A549 (cell line): ENCODE measurements around the gene ZFP57. TPM values are rescaled to one million over a fixed set of nuclear protein-coding genes. Genes with fewer than 3 reads are reported as not detected.

Experiments used
- ATAC-seq, 2 experiments: fragments of 200-7000 bp in 1 of 2; fragments of >200 bp in 1 of 2; cut with Nextera tagmentation in 1 of 2; cut with Tn5 transposase in 1 of 2; 3 replicates each; pipeline versions ENCODE4 v1.8.0 to v1.9.1; 2018 to 2020; ENCODE audit warnings: mild to moderate bottlenecking in 1 of 2, moderate library complexity in 1 of 2
- CTCF ChIA-PET: fragments of 300-600 bp; sonication (Branson Sonifier 250); formaldehyde crosslinking; extraction: SDS; loops from one replicate; lab custom pipeline; 2021; ENCODE audit warnings: antibody characterized with exemption, inconsistent platforms; lab: Yijun Ruan, JAX
- POLR2A ChIA-PET: fragments of 350-600 bp; formaldehyde crosslinking; extraction: SDS; loops from one replicate; lab custom pipeline; 2021; ENCODE audit warnings: antibody characterized with exemption, inconsistent platforms; lab: Yijun Ruan, JAX
- DNase-seq, 2 experiments: peaks; one replicate each; pipeline versions ENCODE4 v3.0.0 to v3.0.0-alpha.2; 2011 to 2016; ENCODE audit warnings: low read depth in 1 of 2, low spot score in 1 of 2
- FAIRE-seq: peaks from 2 replicates; lab custom pipeline; 2011; peaks lifted over from hg19 to GRCh38; lab: Jason Lieb, UNC
- H3K27ac ChIP-seq, 2 experiments: fragments of >200 bp; sonication (Bioruptor Twin); formaldehyde crosslinking; 3 replicates each; pipeline ENCODE4 v1.5.1; 2016 to 2017
- H3K4me1 ChIP-seq: fragments of >200 bp; sonication (Bioruptor Twin); formaldehyde crosslinking; 3 replicates; pipeline ENCODE4 v1.6.1; 2016
- H3K4me2 ChIP-seq: fragments of >200 bp; sonication (Bioruptor Twin); formaldehyde crosslinking; 3 replicates; pipeline ENCODE4 v1.6.1; 2016
- H3K4me3 ChIP-seq: fragments of >200 bp; sonication (Bioruptor Twin); formaldehyde crosslinking; 3 replicates; pipeline ENCODE4 v1.5.1; 2016
- H3K9me3 ChIP-seq: fragments of >200 bp; sonication (Bioruptor Twin); formaldehyde crosslinking; 3 replicates; pipeline ENCODE4 v1.6.1; 2016
- BCL3 ChIP-seq: fragments of >200 bp; sonication (Bioruptor Twin); formaldehyde crosslinking; IDR thresholded peaks from 3 replicates; pipeline ENCODE4 v1.6.1; 2016
- BHLHE40 ChIP-seq: IDR thresholded peaks from 2 replicates; pipeline ENCODE4 v1.6.1; 2012; ENCODE audit warnings: low read depth, low read length, inconsistent platforms
- CBX8 ChIP-seq: fragments of 200-600 bp; sonication (generic); IDR thresholded peaks from 2 replicates; pipeline ENCODE4 v1.6.1; 2016
- CEBPB ChIP-seq, 2 experiments: fragments of >200 bp in 1 of 2; sonication (Bioruptor Twin) in 1 of 2; formaldehyde crosslinking in 1 of 2; IDR thresholded peaks; 2 replicates each; pipeline ENCODE4 v1.6.1; 2012 to 2016
- CHD4 ChIP-seq: fragments of 200-600 bp; sonication (generic); IDR thresholded peaks from 2 replicates; pipeline ENCODE4 v1.6.1; 2016; ENCODE audit warnings: antibody characterized with exemption, mild to moderate bottlenecking, borderline replicate concordance
- EHF ChIP-seq: fragments of 250-450 bp; sonication (Bioruptor Pico); IDR thresholded peaks from 2 replicates; pipeline ENCODE4 v1.5.0; 2020; ENCODE audit warnings: mild to moderate bottlenecking
- EHMT2 ChIP-seq: fragments of 200-600 bp; sonication (generic); IDR thresholded peaks from 2 replicates; pipeline ENCODE4 v1.6.1; 2016; ENCODE audit warnings: antibody characterized with exemption, low read depth, mild to moderate bottlenecking, moderate library complexity
- EP300 ChIP-seq, 2 experiments: fragments of >200 bp; sonication (Bioruptor Twin); formaldehyde crosslinking; IDR thresholded peaks; 2 replicates in 1 of 2; 3 replicates in 1 of 2; pipeline ENCODE4 v1.6.1; 2016 to 2017
- FOSB ChIP-seq: fragments of 250-450 bp; sonication (Bioruptor Pico); IDR thresholded peaks from 2 replicates; pipeline ENCODE4 v1.5.0; 2020; ENCODE audit warnings: mild to moderate bottlenecking, moderate library complexity
- HMGXB4 ChIP-seq: fragments of 250-450 bp; sonication (Bioruptor Pico); IDR thresholded peaks from 2 replicates; pipeline ENCODE4 v1.5.0; 2021; ENCODE audit warnings: mild to moderate bottlenecking, moderate library complexity, borderline replicate concordance
- HOXA7 ChIP-seq: fragments of 250-450 bp; sonication (Bioruptor Pico); IDR thresholded peaks from 2 replicates; pipeline ENCODE4 v1.5.0; 2020; ENCODE audit warnings: mild to moderate bottlenecking, moderate library complexity
- JUN ChIP-seq, 2 experiments: fragments of >200 bp; sonication (Bioruptor Twin); formaldehyde crosslinking; IDR thresholded peaks; 2 replicates in 1 of 2; 3 replicates in 1 of 2; pipeline ENCODE4 v1.6.1; 2016 to 2017
- MYC ChIP-seq: IDR thresholded peaks from 2 replicates; pipeline ENCODE4 v1.6.1; 2012; ENCODE audit warnings: mild to moderate bottlenecking, inconsistent platforms, low read length, improper control_type of control experiment, borderline replicate concordance
- NFE2L2 ChIP-seq: fragments of 150-350 bp; conservative IDR thresholded peaks from 2 replicates; pipeline ENCODE4 v1.6.1; 2014; ENCODE audit warnings: low read length
- PHF8 ChIP-seq: fragments of 200-600 bp; sonication (generic); IDR thresholded peaks from 2 replicates; pipeline ENCODE4 v1.6.1; 2016; ENCODE audit warnings: low read depth, mild to moderate bottlenecking, antibody characterized with exemption, moderate library complexity, borderline replicate concordance
- POLR2A ChIP-seq: IDR thresholded peaks from 2 replicates; pipeline ENCODE4 v1.6.1; 2012; ENCODE audit warnings: mild to moderate bottlenecking, low read length
- RAD21 ChIP-seq, 2 experiments: fragments of >200 bp in 1 of 2; sonication (Bioruptor Twin) in 1 of 2; formaldehyde crosslinking in 1 of 2; IDR thresholded peaks in 1 of 2; conservative IDR thresholded peaks in 1 of 2; 2 replicates in 1 of 2; 3 replicates in 1 of 2; pipeline ENCODE4 v1.6.1; 2012 to 2018; ENCODE audit warnings: inconsistent platforms in 1 of 2
- RARB ChIP-seq: fragments of 250-450 bp; sonication (Bioruptor Pico); IDR thresholded peaks from 2 replicates; pipeline ENCODE4 v1.8.0; 2021; ENCODE audit warnings: mild to moderate bottlenecking, moderate library complexity
- RFX5 ChIP-seq: fragments of 450-650 bp; IDR thresholded peaks from 2 replicates; pipeline ENCODE4 v1.7.1; 2014; ENCODE audit warnings: antibody characterized with exemption, mild to moderate bottlenecking, moderate library complexity
- RNF2 ChIP-seq: fragments of 200-600 bp; sonication (generic); IDR thresholded peaks from 2 replicates; pipeline ENCODE4 v1.6.1; 2016; ENCODE audit warnings: low read depth, mild to moderate bottlenecking, antibody characterized with exemption, moderate library complexity, borderline replicate concordance
- SMC3 ChIP-seq: fragments of >200 bp; sonication (Bioruptor Twin); formaldehyde crosslinking; IDR thresholded peaks from 3 replicates; pipeline ENCODE4 v1.6.1; 2018; ENCODE audit warnings: inconsistent platforms
- TFCP2L1 ChIP-seq: fragments of 250-450 bp; sonication (Bioruptor Pico); IDR thresholded peaks from 2 replicates; pipeline ENCODE4 v1.5.0; 2021; ENCODE audit warnings: mild to moderate bottlenecking
- ZC3H11A ChIP-seq: fragments of 450-650 bp; IDR thresholded peaks from 2 replicates; pipeline ENCODE4 v1.6.1; 2014; ENCODE audit warnings: antibody characterized with exemption, mild to moderate bottlenecking
- ZFP36 ChIP-seq: fragments of 450-650 bp; IDR thresholded peaks from 2 replicates; pipeline ENCODE4 v1.6.1; 2014; ENCODE audit warnings: borderline replicate concordance; ENCODE audit not compliant: partially characterized antibody
- WGBS: methylation state at CpG from one replicate; pipeline ENCODE4 v1.1.6; 2017; ENCODE audit errors: missing lambda C conversion rate; 5-methylcytosine and 5-hydroxymethylcytosine counted together
- polyA plus RNA-seq, 4 experiments: library from polyadenylated mRNA; depleted of rRNA in 3 of 4; stranded (reverse); fragments of >200 nt; fragmentation: RNase III in 1 of 4; extraction: RNeasy Plus Mini Kit Qiagen cat#74134 plus additional on column Dnase treatment in 1 of 4; gene quantifications; 2 replicates in 3 of 4; 3 replicates in 1 of 4; pipeline ENCODE4 v1.2.3, GENCODE V29; 2011 to 2017

The ZFP57 gene
- polyA plus RNA-seq, 2 of the 4 experiments (the other 2 are of a cell fraction), result 0.08 TPM; not detected in 1

DNA sequence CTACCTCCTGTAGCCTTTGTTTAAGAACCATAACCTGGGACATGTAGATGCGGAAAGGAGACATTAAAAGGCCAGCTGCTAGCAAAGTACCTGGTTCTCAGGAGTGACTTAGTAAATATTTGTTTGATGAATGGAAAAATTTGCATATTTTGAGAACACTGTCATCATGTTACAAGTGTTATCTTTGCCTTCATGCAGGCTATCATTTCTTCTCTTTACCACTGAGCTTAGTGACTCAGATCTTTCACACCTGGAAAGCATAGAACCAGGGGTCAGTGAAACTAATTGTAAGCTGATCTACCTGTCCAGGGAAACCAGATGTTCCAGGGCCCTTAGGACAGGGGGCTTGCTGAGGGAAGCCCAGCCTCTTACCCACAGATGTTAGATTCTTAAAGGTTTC is 5.4 kb downstream of the ZFP57 start:
- POLR2A ChIA-PET, result no interaction called here
- no peak for FAIRE-seq
- CTCF ChIA-PET, result interaction anchor here (1.1 to 1.2 kb wide), 2 partner anchors 10 to 26 kb away, joined by 4 read pairs; no protein-coding TSS in a partner anchor
- TF ChIP-seq TFCP2L1 (CRISPR knock-in tag) (no peak), FOSB (CRISPR knock-in tag) (no peak), ZC3H11A (no peak), MYC (no peak)
- TF ChIP-seq, all 56 proteins: peak for 0
- no peaks in the 10 kb centered on the region for H3K9me3 ChIP-seq
- no peak overlapping the region for H3K4me2 ChIP-seq
- WGBS, result 94% methylated on average over 1 of the region's 1 CpG
- H3K4me1 ChIP-seq, result peaks cover 14% of the 10 kb centered on the region; the same call in 1 of the 3 replicates
- no peak for DNase-seq
- no peak overlapping the region for H3K4me3 ChIP-seq
- no peak for ATAC-seq
- H3K27ac ChIP-seq, result no peak overlapping the region

GRCh38 chr6:29674008-29674407 is 6.9 kb downstream of the ZFP57 start:
- TF ChIP-seq RNF2 (no peak), CEBPB (IDR thresholded peaks at IDR 0.05) (no peak), NFE2L2 (no peak), HOXA7 (CRISPR knock-in tag) (no peak), BHLHE40 (no peak), EHMT2 (no peak), CBX8 (no peak), TFCP2L1 (CRISPR knock-in tag) (no peak), SMC3 (no peak), FOSB (CRISPR knock-in tag) (no peak), PHF8 (no peak), POLR2A (no peak), RARB (CRISPR knock-in tag) (no peak), BCL3 (no peak), RAD21 (conservative IDR thresholded peaks at IDR 0.05 in 1 of 2, IDR thresholded peaks at IDR 0.05 in 1 of 2) (no peak), JUN (IDR thresholded peaks at IDR 0.05) (no peak)
- no peak for DNase-seq
- Histone ChIP-seq H3K4me1 (peaks cover 14% of the 10 kb centered on the region; the same call in 1 of the 3 replicates), H3K27ac (no peak overlapping the region), H3K9me3 (no peaks in the 10 kb centered on the region), H3K4me3 (no peak overlapping the region), H3K4me2 (no peak overlapping the region)
- no peak for ATAC-seq
- ChIA-PET CTCF (interaction anchor here (0.6 to 3.0 kb wide), 3 partner anchors 21 to 29 kb away, joined by 3 to 16 read pairs (median 3); no protein-coding TSS in a partner anchor), POLR2A (no interaction called here)
- WGBS, result 86% methylated on average over 5 of the region's 5 CpGs
- no peak for FAIRE-seq

GRCh38 chr6:29673161-29673560 is 7.8 kb downstream of the ZFP57 start:
- H3K9me3 ChIP-seq, result no peaks in the 10 kb centered on the region
- H3K4me3 ChIP-seq, result no peak overlapping the region
- FAIRE-seq, result no peak
- WGBS, result 71% methylated on average over 4 of the region's 12 CpGs
- H3K4me1 ChIP-seq, result peaks cover 12% of the 10 kb centered on the region; the same call in 1 of the 3 replicates
- ChIA-PET CTCF (interaction anchor here (0.6 to 3.0 kb wide), 3 partner anchors 20 to 30 kb away, joined by 3 to 16 read pairs (median 3); no protein-coding TSS in a partner anchor), POLR2A (no interaction called here)
- H3K27ac ChIP-seq, result no peak overlapping the region
- ATAC-seq, result no peak
- DNase-seq, result no peak
- no peak for TF ChIP-seq CHD4
- no peak for TF ChIP-seq EHF
- TF ChIP-seq RFX5, result no peak
- no peak for TF ChIP-seq EP300 (IDR thresholded peaks at IDR 0.05)
- no peak for TF ChIP-seq BCL3
- TF ChIP-seq JUN (IDR thresholded peaks at IDR 0.05), result no peak
- no peak for TF ChIP-seq HMGXB4 (CRISPR knock-in tag)
- no peak for TF ChIP-seq ZFP36
- H3K4me2 ChIP-seq, result no peak overlapping the region
